NCI-H2171 treated with DMSO at 0.1 percent for 48 hours (cell line): ENCODE results near the gene TUBB.
"Not testable (repeated sequence)": the region's sequence is repeated elsewhere in the genome, so short reads cannot be mapped to it uniquely, and the experiment has no call there.

Experiments used
- DNase-seq: peaks from one replicate; lab custom pipeline; 2025; lab: John Stamatoyannopoulos, UW

TUBB gene

DNA sequence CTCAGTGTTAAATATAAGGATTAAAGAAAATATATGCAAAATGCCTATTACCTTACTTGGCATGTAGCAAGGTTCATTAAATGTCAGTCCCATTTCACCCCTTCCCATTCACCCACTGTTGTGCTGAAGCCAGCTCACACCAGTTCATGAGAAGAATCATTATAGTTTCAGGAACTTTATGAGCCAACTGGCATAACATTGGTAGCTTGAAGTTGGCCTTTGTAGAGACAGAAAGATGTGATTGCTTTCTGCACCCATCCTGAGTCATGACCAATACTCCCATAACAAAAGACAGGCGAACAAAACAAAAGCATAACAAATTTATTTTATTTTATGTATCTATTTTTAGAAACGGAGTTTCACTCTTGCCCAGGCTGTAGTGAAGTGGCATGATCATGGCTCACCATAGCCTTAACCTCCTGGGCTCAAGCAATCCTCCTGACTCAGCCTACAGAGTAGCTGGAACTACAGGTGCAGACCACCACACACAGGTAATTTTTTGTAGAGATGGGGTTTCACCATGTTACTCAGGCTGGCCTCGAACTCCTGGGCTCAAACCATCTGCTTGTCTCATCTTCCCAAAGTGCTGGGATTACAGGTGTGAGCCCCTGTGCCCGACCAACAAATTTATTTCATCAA is 41.8 kb downstream of the TUBB start:
- DNase-seq: no peak

DNA sequence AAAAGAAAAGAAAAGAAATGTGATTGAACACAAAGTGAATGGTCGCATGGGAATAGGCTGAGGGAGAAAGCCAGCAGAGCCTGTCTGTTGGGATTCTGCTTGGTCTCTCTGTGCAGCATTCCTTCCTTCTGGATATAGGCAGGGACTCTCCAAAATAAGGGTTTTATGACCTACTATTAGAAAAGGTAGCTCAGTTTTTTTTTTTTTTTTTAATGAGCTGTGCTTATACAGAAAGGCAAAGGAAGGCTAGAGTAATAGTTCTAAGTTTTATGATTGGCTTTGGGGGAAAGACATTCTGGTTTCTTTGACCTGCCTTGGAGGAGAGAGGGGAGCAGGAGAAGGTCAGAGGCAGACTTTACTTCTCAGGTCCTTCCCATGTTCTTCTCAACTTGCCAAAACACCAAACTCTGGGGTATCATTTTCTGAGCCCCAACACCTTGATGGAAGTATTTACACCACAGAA is 43.0 kb downstream of the TUBB start:
- no peak for DNase-seq

DNA sequence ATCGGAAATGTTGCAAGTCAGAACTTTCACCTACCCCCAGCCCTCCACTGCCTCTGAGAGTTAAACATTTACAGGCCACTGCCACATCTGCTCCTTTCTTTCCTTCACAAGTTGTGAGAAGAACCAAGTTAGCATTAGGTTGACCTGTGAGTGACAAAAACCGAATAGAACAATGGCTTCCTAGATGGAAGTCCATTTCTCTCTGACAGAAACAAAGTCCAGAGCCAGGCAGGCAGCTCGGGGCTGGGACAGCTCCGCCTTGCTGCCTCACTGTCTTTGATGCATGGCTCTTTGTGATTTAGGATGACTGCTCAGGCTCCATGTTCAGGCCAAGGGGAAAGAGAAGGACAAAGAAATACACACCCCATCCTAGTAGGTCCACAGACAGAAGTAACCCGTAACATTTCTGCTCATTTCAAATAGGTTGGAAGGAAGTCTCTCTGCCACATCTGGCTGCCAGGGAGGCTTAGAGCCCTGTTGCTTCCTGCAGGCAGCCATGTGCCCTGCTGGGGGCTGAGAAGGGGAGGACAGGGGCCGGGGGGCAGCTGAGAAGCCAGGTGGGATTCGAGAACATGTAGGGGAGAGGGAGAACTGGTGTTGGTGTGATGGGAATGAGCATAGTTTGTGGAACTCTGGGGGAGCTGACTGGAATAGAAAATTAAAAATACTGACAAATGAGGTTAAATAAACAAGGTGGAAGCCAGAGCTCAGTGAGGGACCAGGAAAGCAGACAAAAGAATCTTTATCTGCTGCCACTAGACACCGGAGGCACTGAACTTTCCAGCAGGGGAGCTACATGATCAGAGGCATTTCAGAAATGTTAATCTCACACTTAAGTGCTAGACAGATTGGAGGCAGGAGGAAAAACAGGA is 43.7 kb downstream of the TUBB start:
- DNase-seq: peak; percentile 36

DNA sequence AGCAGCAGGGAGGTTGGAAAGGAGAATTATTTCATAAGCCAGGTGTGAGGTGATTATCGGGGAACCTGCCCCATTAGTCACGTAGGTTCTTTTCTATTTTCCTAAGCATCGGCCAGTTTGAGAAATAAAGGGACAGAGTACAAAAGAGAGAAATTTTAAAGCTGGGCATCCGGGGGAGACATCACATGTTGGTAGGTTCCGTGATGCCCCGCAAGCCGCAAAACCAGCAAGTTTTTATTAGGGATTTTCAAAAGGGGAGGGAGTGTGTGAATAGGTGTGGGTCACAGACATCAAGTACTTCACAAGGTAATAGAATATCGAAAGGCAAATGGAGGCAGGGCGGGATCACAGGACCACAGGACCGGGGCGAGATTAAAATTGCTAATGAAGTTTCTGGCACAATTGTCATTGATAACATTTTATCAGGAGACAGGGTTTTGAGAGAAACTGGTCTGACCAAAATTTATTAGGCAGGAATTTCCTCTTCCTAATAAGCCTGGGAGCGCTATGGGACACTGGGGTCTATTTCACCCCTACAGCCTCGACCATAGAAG is 44.4 kb downstream of the TUBB start:
- not testable (repeated sequence) for DNase-seq

DNA sequence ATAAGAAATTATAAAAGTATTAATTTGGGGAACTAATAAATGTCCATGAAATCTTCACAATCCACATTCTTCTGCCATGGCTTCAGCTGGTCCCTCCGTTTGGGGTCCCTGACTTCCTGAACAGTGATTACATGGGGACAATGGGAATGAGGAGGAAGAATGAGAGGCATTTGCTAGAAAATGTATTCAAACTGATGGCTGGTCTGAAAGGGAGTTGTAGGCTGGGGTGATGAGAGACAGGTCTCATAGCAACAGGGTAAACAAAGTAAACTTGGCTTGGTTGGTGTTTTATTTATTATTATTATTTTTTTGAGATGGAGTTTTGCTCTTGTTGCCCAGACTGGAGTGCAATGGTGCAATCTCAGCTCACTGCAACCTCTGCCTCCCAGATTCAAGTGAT is 45.3 kb downstream of the TUBB start:
- DNase-seq: not testable (repeated sequence)

DNA sequence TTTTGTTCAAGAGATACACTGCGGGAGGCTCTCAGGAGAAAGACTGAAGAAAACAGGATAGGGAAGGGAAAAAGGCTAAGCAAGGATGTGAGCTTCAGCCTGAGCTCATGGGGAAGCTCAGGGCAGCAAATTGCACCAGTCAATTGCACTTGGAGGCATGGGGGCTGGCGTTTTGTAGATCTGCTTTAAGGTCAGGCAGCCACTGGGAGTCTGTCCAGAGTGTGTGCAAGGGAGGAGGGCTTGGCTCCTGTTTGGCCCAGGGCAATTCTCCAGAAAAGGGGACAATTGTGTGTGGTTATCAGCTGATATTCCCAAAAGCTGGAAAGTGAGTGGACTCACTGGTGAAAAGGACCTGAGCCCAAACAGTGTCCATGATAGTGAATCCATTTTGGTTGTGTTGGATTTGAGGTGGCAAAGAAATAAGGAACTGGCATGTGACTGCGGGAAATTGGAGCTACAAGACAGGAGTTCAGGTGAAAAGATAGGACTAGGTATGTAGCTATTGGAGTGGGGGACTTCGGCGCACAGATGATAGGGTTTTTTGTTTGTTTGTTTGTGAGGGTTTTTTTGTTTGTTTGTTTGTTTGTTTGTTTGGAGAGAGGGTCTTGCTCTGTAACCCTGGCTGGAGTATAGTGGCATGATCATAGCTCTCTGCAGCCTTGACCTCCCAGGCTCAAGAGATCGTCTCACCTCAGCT is 46.5 kb downstream of the TUBB start:
- DNase-seq: no peak

DNA sequence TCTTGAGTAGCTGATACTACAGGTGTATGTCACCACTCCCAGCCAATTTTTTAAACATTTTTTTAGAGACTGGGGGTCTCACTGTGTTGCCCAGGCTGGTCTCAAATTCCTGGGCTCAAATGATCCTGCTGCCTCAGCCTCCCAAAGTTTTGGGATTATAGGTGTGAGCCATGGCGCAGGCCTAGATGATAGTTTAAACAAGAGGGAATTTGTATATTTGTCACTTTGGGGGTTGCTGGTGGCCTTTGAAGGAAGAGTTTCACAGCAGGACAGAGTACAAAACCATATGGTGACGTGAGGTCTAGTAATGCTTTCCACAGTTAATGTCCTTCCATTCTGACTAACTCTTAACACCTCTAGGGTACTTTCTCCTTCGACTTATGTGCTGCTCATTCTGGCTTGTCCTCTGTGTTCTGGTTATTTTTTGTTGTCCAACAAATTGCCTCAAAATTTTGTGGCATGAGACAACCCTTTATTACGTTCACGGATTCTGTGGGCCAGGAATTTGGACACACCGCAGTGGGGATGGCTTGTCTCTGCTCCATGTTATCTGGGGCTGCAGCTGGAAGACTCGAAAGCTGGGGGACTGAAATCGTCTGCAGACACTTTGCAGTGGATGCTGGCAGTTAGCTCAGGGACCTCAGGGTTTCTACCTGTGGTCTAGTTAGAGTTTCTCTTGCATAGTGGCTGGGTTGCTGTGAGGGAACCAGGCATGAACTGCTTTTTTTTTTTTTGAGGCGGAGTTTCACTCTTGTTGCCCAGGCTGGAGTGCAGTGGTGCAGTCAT is 47.2 kb downstream of the TUBB start:
- DNase-seq: no peak

DNA sequence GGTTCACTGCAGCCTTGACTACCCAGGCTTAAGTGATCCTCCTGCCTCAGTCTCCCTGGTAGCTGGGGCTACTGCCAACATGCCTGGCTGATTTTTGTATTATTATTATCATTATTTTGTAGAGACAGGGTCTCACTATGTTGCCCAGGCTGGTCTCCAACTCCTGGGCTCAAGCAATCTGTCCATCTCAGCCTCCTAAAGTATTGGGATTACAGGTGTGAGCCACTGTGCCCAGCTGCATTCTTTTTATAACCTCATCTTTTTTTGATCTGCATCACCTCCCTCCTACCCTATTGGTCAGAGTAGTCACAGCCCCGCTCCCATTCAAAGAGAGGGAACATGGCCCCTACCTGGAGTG is 47.8 kb downstream of the TUBB start:
- DNase-seq: no peak

DNA sequence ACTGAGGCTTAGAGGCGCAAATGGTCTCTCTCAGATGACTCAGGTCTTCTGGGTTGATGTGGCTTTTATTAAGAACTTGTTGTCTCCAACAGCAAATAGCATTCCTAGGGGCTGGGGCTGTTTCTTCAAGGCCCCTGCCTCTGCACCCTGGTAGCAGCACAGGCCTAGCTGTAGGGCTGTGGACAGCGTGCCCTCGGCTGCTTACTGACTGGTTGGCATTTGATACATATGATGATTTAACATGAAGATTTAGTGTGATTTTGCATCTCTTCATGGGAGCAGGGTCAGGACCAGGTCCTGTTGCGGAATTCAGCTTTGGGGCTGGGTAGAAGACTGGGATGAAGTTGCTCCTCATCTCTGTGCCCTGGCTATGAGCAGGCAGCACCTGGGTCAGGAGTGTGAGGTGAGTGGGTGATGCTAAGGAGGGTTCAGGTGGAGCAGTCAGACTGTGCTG is 48.5 kb downstream of the TUBB start:
- no peak for DNase-seq

DNA sequence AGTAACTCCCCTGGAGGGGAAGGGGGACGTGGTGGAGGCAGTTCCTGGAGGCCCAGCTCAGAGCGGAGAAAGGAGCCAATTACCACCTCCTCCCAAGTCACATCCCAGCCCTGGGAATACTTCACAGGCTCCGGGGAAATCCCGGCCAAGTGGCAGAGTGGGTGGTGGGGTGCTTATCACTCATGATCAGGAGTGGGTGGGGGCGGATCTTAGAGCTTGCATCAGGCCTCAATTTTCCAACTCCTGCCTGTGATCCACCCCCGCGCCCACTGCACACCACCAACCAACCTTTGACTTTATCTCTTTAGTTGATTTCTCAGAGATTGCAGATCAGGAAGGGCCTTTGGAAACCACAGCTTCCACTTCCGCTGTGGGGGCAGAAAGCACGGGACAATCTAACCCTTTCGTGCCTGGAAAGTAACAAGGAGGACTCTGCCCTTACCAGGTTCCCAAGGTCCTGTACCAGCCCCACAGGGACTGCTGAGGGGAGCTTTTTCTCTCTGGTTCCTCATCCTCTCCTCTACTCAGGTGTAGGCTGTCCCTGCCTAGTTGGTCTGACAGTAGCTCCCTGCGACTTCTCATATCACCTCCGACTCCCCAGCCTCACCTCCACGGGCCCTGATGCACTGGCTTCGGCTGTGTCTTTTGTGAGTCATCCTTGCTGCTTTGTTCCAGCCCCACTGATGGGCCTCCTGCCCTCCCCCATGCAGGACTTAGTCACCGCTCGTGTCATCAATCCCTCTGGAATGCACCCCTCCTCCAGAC is 49.1 kb downstream of the TUBB start:
- no peak for DNase-seq

DNA sequence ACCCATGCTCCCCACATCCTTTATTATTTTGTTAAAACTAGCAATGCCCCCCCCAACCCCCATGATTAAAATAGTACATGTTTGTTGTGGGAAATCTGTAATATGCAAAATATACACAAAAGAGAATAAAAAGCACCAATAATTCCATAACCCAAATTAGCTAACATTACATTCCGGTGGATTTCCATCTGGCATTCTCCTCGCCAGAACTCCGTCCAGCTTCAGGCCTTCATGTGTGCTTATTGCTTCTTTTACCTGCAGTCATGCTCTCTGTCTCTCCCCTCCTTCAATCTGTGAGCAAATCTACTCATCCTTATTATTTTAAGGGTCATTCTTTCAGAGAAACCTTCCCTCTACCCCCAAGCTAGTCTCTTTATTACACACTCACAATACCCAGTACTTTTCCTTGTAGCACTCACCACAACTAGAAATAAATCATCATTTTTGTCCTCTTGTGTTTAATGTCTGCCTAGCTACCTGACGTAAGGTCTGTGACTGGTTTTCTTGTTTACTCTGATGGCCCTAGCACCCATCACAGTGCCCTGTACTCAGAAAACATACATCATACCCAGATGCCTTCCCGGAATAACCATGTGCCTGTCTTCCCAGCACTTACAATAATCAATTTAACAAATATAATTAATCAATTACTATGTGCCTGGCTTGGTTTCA is 49.8 kb downstream of the TUBB start:
- DNase-seq: no peak

DNA sequence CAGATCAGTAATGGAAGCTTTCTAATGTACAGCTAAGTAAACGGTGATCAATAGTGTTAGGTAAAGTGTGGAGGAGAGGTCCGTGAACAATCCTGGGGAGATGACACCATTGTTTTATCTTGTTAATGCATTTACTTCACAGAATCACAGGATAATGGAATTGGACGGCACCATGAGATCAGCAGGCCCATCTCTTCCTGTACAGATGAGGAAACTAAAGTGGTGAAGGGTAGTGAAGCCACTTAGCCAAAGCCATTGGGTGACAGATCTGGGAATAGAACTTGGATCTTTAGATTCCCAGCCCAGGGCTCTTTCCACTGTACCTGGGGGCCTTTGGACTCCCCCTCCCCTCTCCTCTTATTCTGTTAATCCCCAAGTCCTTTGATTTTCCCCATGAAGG is 50.4 kb downstream of the TUBB start:
- no peak for DNase-seq

DNA sequence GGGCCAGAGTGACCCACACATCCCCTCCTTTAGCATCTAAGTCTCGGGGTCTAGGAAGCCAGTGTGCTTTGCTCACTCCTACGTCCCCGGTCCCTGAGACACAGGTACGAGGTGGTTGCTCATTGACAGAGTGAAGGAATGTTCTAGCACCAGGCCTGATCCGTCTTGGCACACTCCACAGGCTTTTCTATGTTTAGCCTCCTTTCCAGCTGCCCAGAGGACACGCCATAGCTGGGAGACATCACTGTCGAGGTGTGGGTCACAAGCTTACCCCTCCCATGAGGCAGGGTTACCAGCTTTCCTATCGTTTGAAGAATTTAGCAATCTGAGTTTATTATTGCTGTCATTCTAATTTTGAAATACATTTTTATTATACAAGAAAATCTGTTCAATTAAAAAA is 54.5 kb downstream of the TUBB start:
- no peak for DNase-seq
